WTC11 (cell line): ENCODE results near the gene SORL1.

Experiments used
- ATF1 ChIP-seq: sonication (generic); formaldehyde crosslinking; IDR thresholded peaks from 2 replicates; pipeline ENCODE4 v1.8.1; 2023; ENCODE audit warnings: mild to moderate bottlenecking, moderate library complexity, missing genetic modification reagents
- JUN ChIP-seq: sonication (generic); formaldehyde crosslinking; IDR thresholded peaks from 2 replicates; pipeline ENCODE4 v1.8.0; 2023; ENCODE audit warnings: mild to moderate bottlenecking, missing genetic modification reagents
- MYBL2 ChIP-seq: sonication (generic); formaldehyde crosslinking; IDR thresholded peaks from 2 replicates; pipeline ENCODE4 v1.8.1; 2023; ENCODE audit warnings: mild to moderate bottlenecking, moderate library complexity, missing genetic modification reagents
- NFYB ChIP-seq: sonication (generic); formaldehyde crosslinking; conservative IDR thresholded peaks from 2 replicates; pipeline ENCODE4 v1.8.0; 2022; ENCODE audit warnings: low read depth, missing genetic modification reagents
- SP1 ChIP-seq: sonication (generic); formaldehyde crosslinking; conservative IDR thresholded peaks from 2 replicates; pipeline ENCODE4 v1.8.1; 2022; ENCODE audit warnings: missing genetic modification reagents
- TCF7 ChIP-seq: sonication (generic); formaldehyde crosslinking; IDR thresholded peaks from 2 replicates; pipeline ENCODE4 v1.8.0; 2022; ENCODE audit warnings: mild to moderate bottlenecking, low read depth, missing genetic modification reagents, moderate library complexity
- ZNF121 ChIP-seq: sonication (generic); formaldehyde crosslinking; IDR thresholded peaks from 2 replicates; pipeline ENCODE4 v1.8.0; 2023; ENCODE audit warnings: missing genetic modification reagents
- TF ChIP-seq, protein P1 (sequence below): fragments of 200-600 bp; IDR thresholded peaks from 2 replicates; pipeline ENCODE4 v1.8.0; 2022; ENCODE audit warnings: antibody characterized with exemption
- TF ChIP-seq, protein P2 (sequence below): sonication (generic); formaldehyde crosslinking; IDR thresholded peaks from 2 replicates; pipeline ENCODE4 v1.8.1; 2022; ENCODE audit warnings: low read depth, mild to moderate bottlenecking, moderate library complexity, missing genetic modification reagents, borderline replicate concordance
- TF ChIP-seq, protein P3 (sequence below): fragments of 250-450 bp; sonication (Bioruptor Pico); IDR thresholded peaks from 2 replicates; pipeline ENCODE4 v1.9.0; 2021; ENCODE audit warnings: moderate library complexity, mild to moderate bottlenecking, inconsistent platforms, borderline replicate concordance
- TF ChIP-seq, protein P4 (sequence below): sonication (generic); formaldehyde crosslinking; IDR thresholded peaks from 2 replicates; pipeline ENCODE4 v1.8.1; 2022; ENCODE audit warnings: mild to moderate bottlenecking, moderate library complexity, missing genetic modification reagents
- TF ChIP-seq, protein P5 (sequence below): sonication (generic); formaldehyde crosslinking; IDR thresholded peaks from 2 replicates; pipeline ENCODE4 v1.8.1; 2023; ENCODE audit warnings: mild to moderate bottlenecking, missing genetic modification reagents, moderate library complexity

DNA sequence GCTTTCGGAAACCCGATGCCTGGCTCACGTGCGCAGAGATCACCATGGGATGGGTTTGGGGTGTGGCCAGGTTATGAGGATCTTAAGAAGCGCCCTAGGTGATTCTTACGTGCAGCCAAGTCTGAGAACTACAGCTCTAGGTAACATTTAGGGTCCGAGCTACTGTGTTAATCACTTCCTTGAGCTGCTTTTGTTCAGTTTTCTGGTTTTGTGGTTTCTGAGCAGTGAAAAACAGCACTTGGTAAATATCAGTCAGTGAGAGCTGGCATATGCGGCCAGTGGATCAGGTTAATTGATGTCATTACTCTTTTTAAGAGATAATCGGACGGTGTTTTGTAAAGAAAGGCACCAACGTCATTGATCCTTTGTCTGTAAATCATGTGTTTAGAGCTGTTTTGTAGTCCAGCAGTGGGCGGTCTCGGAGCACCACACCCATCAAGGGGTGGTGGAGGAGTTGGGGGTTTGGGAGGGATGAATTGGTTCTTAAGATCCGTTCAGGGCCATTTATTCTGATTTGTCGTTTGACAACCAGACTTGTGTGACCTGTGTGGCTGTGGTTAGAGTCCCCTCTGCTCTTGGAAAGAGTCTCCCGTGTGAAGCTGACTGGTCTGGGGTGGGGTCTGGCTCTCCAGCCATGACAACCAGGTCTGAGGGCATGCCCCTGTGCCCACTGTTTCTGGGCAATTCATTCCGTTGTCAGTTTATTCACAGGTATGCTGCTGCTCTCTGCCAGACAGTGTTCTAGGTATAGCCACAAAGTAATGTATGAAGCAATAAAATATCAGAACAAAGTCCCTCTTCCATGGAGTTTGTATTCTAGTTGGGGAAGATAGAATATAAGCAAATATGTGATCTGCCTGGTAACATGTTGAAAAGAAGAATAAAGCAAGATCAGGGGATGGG lies 62.6 kb downstream of the SORL1 start:
- no peak for TF ChIP-seq SP1 (CRISPR knock-in tag)
- TF ChIP-seq, protein P1, sequence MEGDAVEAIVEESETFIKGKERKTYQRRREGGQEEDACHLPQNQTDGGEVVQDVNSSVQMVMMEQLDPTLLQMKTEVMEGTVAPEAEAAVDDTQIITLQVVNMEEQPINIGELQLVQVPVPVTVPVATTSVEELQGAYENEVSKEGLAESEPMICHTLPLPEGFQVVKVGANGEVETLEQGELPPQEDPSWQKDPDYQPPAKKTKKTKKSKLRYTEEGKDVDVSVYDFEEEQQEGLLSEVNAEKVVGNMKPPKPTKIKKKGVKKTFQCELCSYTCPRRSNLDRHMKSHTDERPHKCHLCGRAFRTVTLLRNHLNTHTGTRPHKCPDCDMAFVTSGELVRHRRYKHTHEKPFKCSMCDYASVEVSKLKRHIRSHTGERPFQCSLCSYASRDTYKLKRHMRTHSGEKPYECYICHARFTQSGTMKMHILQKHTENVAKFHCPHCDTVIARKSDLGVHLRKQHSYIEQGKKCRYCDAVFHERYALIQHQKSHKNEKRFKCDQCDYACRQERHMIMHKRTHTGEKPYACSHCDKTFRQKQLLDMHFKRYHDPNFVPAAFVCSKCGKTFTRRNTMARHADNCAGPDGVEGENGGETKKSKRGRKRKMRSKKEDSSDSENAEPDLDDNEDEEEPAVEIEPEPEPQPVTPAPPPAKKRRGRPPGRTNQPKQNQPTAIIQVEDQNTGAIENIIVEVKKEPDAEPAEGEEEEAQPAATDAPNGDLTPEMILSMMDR = no peak
- TF ChIP-seq, protein P2, sequence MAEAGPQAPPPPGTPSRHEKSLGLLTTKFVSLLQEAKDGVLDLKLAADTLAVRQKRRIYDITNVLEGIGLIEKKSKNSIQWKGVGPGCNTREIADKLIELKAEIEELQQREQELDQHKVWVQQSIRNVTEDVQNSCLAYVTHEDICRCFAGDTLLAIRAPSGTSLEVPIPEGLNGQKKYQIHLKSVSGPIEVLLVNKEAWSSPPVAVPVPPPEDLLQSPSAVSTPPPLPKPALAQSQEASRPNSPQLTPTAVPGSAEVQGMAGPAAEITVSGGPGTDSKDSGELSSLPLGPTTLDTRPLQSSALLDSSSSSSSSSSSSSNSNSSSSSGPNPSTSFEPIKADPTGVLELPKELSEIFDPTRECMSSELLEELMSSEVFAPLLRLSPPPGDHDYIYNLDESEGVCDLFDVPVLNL (CRISPR knock-in tag) = no peak
- TF ChIP-seq, protein P3, sequence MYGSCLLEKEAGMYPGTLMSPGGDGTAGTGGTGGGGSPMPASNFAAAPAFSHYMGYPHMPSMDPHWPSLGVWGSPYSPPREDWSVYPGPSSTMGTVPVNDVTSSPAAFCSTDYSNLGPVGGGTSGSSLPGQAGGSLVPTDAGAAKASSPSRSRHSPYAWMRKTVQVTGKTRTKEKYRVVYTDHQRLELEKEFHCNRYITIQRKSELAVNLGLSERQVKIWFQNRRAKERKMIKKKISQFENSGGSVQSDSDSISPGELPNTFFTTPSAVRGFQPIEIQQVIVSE (CRISPR knock-in tag) = no peak
- no peak for TF ChIP-seq MYBL2
- TF ChIP-seq ATF1 (CRISPR knock-in tag) = no peak
- TF ChIP-seq, protein P4, sequence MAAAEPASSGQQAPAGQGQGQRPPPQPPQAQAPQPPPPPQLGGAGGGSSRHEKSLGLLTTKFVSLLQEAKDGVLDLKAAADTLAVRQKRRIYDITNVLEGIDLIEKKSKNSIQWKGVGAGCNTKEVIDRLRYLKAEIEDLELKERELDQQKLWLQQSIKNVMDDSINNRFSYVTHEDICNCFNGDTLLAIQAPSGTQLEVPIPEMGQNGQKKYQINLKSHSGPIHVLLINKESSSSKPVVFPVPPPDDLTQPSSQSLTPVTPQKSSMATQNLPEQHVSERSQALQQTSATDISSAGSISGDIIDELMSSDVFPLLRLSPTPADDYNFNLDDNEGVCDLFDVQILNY (CRISPR knock-in tag) = no peak
- TF ChIP-seq TCF7 (CRISPR knock-in tag) = no peak
- TF ChIP-seq ZNF121 (CRISPR knock-in tag) = no peak
- no peak for TF ChIP-seq NFYB (CRISPR knock-in tag)
- TF ChIP-seq JUN (CRISPR knock-in tag) = no peak
- TF ChIP-seq, protein P5, sequence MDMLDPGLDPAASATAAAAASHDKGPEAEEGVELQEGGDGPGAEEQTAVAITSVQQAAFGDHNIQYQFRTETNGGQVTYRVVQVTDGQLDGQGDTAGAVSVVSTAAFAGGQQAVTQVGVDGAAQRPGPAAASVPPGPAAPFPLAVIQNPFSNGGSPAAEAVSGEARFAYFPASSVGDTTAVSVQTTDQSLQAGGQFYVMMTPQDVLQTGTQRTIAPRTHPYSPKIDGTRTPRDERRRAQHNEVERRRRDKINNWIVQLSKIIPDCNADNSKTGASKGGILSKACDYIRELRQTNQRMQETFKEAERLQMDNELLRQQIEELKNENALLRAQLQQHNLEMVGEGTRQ (CRISPR knock-in tag) = no peak
